HEK293 (cell line): ENCODE measurements around the gene PGGT1B.

ENCODE experiments used
- EGR2 ChIP-seq: fragments of 450-650 bp; formaldehyde crosslinking; IDR thresholded peaks from 2 replicates; pipeline ENCODE4 v1.5.1; 2016; ENCODE audit warnings: low read depth, missing biosample characterization, missing genetic modification characterization
- GLIS1 ChIP-seq: fragments of 450-650 bp; formaldehyde crosslinking; IDR thresholded peaks from 2 replicates; pipeline ENCODE4 v1.5.1; 2016; ENCODE audit warnings: missing biosample characterization, missing genetic modification characterization
- KLF1 ChIP-seq: fragments of 450-650 bp; formaldehyde crosslinking; IDR thresholded peaks from 2 replicates; pipeline ENCODE4 v1.5.1; 2016; ENCODE audit warnings: missing biosample characterization, missing genetic modification characterization
- KLF8 ChIP-seq: fragments of 450-650 bp; formaldehyde crosslinking; IDR thresholded peaks from 2 replicates; pipeline ENCODE4 v1.5.1; 2016; ENCODE audit warnings: missing biosample characterization, missing genetic modification characterization
- SP3 ChIP-seq: fragments of 450-650 bp; formaldehyde crosslinking; IDR thresholded peaks from 2 replicates; pipeline ENCODE4 v1.5.1; 2016; ENCODE audit warnings: missing biosample characterization, missing genetic modification characterization
- SP7 ChIP-seq: fragments of 450-650 bp; formaldehyde crosslinking; IDR thresholded peaks from 2 replicates; pipeline ENCODE4 v1.5.1; 2016; ENCODE audit warnings: missing biosample characterization, missing genetic modification characterization
- TCF7L2 ChIP-seq: IDR thresholded peaks from 2 replicates; pipeline ENCODE4 v1.6.1; 2011; ENCODE audit warnings: low read depth, mild to moderate bottlenecking, inconsistent platforms, low read length, moderate library complexity, borderline replicate concordance
- ZBTB10 ChIP-seq: fragments of 450-650 bp; formaldehyde crosslinking; IDR thresholded peaks from 2 replicates; pipeline ENCODE4 v1.5.1; 2016; ENCODE audit warnings: missing biosample characterization, missing genetic modification characterization
- ZBTB11 ChIP-seq: fragments of 450-650 bp; formaldehyde crosslinking; conservative IDR thresholded peaks from 2 replicates; pipeline ENCODE4 v1.5.1; 2016; ENCODE audit warnings: low read depth, missing biosample characterization, missing genetic modification characterization
- ZBTB7A ChIP-seq: fragments of 450-650 bp; formaldehyde crosslinking; IDR thresholded peaks from 2 replicates; pipeline ENCODE4 v1.5.1; 2016; ENCODE audit warnings: low read depth, missing biosample characterization, missing genetic modification characterization
- ZBTB8A ChIP-seq: fragments of 450-650 bp; formaldehyde crosslinking; IDR thresholded peaks from 2 replicates; pipeline ENCODE4 v1.5.1; 2016; ENCODE audit warnings: missing biosample characterization, missing genetic modification characterization
- ZFP3 ChIP-seq: fragments of 450-650 bp; formaldehyde crosslinking; IDR thresholded peaks from 2 replicates; pipeline ENCODE4 v1.5.1; 2016; ENCODE audit warnings: low read depth, missing biosample characterization, missing genetic modification characterization
- ZNF146 ChIP-seq: fragments of 450-650 bp; formaldehyde crosslinking; IDR thresholded peaks from 2 replicates; pipeline ENCODE4 v1.5.1; 2016; ENCODE audit warnings: missing biosample characterization, missing genetic modification characterization
- ZNF184 ChIP-seq: fragments of 450-650 bp; IDR thresholded peaks from 2 replicates; pipeline ENCODE4 v1.5.1; 2018; ENCODE audit warnings: missing biosample characterization, mild to moderate bottlenecking, missing genetic modification characterization
- ZNF2 ChIP-seq: fragments of 450-650 bp; formaldehyde crosslinking; IDR thresholded peaks from 2 replicates; pipeline ENCODE4 v1.5.1; 2016; ENCODE audit warnings: missing biosample characterization, missing genetic modification characterization
- ZNF398 ChIP-seq: fragments of 450-650 bp; formaldehyde crosslinking; IDR thresholded peaks from 2 replicates; pipeline ENCODE4 v1.5.1; 2017; ENCODE audit warnings: missing biosample characterization, missing genetic modification characterization
- ZNF501 ChIP-seq: fragments of 450-650 bp; formaldehyde crosslinking; IDR thresholded peaks from 2 replicates; pipeline ENCODE4 v1.5.1; 2016; ENCODE audit warnings: missing biosample characterization, missing genetic modification characterization
- ZNF529 ChIP-seq: fragments of 450-650 bp; formaldehyde crosslinking; IDR thresholded peaks from 2 replicates; pipeline ENCODE4 v1.5.1; 2017; ENCODE audit warnings: missing genetic modification characterization, missing biosample characterization; ENCODE audit not compliant: insufficient replicate concordance
- ZNF561 ChIP-seq: fragments of 450-650 bp; IDR thresholded peaks from 2 replicates; pipeline ENCODE4 v1.5.1; 2018; ENCODE audit warnings: missing biosample characterization, missing genetic modification characterization, borderline replicate concordance
- ZNF777 ChIP-seq: fragments of 450-650 bp; formaldehyde crosslinking; IDR thresholded peaks from 2 replicates; pipeline ENCODE4 v1.5.1; 2017; ENCODE audit warnings: missing biosample characterization, missing genetic modification characterization, borderline replicate concordance
- ZNF785 ChIP-seq: fragments of 450-650 bp; formaldehyde crosslinking; IDR thresholded peaks from 2 replicates; pipeline ENCODE4 v1.5.1; 2016; ENCODE audit warnings: missing biosample characterization, missing genetic modification characterization
- ZSCAN23 ChIP-seq: fragments of 450-650 bp; formaldehyde crosslinking; IDR thresholded peaks from 2 replicates; pipeline ENCODE4 v1.5.1; 2016; ENCODE audit warnings: missing biosample characterization, missing genetic modification characterization
- ZXDB ChIP-seq: fragments of 450-650 bp; formaldehyde crosslinking; IDR thresholded peaks from 2 replicates; pipeline ENCODE4 v1.5.1; 2016; ENCODE audit warnings: missing biosample characterization, missing genetic modification characterization
- TF ChIP-seq, protein P1 (sequence below): fragments of 450-650 bp; IDR thresholded peaks from 2 replicates; pipeline ENCODE4 v1.5.1; 2018; ENCODE audit warnings: missing biosample characterization, mild to moderate bottlenecking, missing genetic modification characterization
- TF ChIP-seq, protein P2 (sequence below): fragments of 450-650 bp; formaldehyde crosslinking; IDR thresholded peaks from 2 replicates; pipeline ENCODE4 v1.5.1; 2017; ENCODE audit warnings: missing biosample characterization, missing genetic modification characterization
- TF ChIP-seq, protein P3 (sequence below): sonication (generic); formaldehyde crosslinking; IDR thresholded peaks from 2 replicates; pipeline ENCODE4 v1.8.1; 2022; ENCODE audit warnings: mild to moderate bottlenecking, moderate library complexity, missing genetic modification reagents

PGGT1B gene

DNA sequence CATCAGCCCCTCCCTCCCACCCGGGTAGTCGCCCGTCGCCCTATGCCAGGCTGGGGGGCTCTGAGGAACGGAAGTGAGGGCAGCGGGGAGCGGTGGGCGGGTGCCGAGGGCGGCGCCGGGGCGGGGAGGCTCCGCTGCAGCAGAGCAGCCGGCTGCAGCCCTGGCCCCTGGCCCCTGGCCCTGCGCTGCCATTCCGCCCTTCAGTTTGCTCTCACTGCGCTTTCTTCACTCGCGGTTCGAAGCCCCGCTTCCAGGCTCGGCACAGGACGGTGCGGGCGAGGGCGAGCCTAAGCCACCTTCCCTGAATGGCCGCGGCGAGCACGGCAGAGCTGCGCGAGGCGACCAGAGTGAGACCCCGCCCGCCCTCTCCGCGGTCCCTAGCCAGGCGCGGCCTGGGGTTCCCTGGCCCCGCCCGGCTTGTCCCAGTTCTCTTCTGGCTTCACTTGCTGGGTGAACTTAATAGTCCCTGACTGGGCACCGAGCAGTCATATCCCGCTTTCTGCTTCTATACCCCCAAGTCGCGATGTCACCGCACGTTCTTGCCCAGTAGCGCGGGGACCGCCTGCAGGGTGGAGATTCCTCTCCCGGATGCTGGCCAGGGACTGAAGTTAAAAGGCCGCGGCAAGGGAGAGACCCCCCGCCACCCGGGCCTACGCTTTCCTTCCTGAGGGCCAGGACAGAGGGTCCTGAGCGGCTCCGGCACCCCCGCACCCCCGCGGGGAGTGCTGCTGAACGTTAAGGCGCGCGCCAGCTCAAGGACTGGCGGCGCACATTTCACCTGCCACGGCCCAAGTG is 92.3 kb downstream of the PGGT1B start (continued):
- TF ChIP-seq ZNF398 (tag by site-specific recombination) (peak; percentile 87), ZBTB8A (tag by site-specific recombination) (peak; percentile 93), SP7 (tag by site-specific recombination) (peak; percentile 34; the same call in 1 of the 2 replicates), ZNF184 (tag by site-specific recombination) (no peak), ZNF777 (tag by site-specific recombination) (no peak), KLF1 (peak; percentile 89), ZNF785 (tag by site-specific recombination) (0 out of 2 replicates have a peak, but pooled peaks have one; percentile 41), EGR2 (tag by site-specific recombination) (peak; percentile 79), ZNF529 (no peak), ZBTB7A (tag by site-specific recombination) (0 out of 2 replicates have a peak, but pooled peaks have one; percentile 12), ZSCAN23 (tag by site-specific recombination) (no peak), ZNF501 (tag by site-specific recombination) (peak; percentile 36), ZBTB11 (tag by site-specific recombination) (peak; percentile 14; the same call in 1 of the 2 replicates), ZXDB (tag by site-specific recombination) (peak; percentile 66; the same call in 1 of the 2 replicates), ZBTB10 (tag by site-specific recombination) (0 out of 2 replicates have a peak, but pooled peaks have one; percentile 47), ZFP3 (tag by site-specific recombination) (no peak), KLF8 (tag by site-specific recombination) (peak; percentile 59; the same call in 1 of the 2 replicates), TCF7L2 (no peak), ZNF561 (tag by site-specific recombination) (peak; percentile 74), GLIS1 (tag by site-specific recombination) (peak; percentile 58), SP3 (tag by site-specific recombination) (peak; percentile 71), ZNF146 (tag by site-specific recombination) (no peak), ZNF2 (no peak)
- TF ChIP-seq, protein P1, sequence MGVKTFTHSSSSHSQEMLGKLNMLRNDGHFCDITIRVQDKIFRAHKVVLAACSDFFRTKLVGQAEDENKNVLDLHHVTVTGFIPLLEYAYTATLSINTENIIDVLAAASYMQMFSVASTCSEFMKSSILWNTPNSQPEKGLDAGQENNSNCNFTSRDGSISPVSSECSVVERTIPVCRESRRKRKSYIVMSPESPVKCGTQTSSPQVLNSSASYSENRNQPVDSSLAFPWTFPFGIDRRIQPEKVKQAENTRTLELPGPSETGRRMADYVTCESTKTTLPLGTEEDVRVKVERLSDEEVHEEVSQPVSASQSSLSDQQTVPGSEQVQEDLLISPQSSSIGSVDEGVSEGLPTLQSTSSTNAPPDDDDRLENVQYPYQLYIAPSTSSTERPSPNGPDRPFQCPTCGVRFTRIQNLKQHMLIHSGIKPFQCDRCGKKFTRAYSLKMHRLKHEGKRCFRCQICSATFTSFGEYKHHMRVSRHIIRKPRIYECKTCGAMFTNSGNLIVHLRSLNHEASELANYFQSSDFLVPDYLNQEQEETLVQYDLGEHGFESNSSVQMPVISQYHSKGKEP (tag by site-specific recombination): peak; percentile 55
- TF ChIP-seq, protein P2, sequence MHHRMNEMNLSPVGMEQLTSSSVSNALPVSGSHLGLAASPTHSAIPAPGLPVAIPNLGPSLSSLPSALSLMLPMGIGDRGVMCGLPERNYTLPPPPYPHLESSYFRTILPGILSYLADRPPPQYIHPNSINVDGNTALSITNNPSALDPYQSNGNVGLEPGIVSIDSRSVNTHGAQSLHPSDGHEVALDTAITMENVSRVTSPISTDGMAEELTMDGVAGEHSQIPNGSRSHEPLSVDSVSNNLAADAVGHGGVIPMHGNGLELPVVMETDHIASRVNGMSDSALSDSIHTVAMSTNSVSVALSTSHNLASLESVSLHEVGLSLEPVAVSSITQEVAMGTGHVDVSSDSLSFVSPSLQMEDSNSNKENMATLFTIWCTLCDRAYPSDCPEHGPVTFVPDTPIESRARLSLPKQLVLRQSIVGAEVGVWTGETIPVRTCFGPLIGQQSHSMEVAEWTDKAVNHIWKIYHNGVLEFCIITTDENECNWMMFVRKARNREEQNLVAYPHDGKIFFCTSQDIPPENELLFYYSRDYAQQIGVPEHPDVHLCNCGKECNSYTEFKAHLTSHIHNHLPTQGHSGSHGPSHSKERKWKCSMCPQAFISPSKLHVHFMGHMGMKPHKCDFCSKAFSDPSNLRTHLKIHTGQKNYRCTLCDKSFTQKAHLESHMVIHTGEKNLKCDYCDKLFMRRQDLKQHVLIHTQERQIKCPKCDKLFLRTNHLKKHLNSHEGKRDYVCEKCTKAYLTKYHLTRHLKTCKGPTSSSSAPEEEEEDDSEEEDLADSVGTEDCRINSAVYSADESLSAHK (tag by site-specific recombination): no peak
- TF ChIP-seq, protein P3, sequence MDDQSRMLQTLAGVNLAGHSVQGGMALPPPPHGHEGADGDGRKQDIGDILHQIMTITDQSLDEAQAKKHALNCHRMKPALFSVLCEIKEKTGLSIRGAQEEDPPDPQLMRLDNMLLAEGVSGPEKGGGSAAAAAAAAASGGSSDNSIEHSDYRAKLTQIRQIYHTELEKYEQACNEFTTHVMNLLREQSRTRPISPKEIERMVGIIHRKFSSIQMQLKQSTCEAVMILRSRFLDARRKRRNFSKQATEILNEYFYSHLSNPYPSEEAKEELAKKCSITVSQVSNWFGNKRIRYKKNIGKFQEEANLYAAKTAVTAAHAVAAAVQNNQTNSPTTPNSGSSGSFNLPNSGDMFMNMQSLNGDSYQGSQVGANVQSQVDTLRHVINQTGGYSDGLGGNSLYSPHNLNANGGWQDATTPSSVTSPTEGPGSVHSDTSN: no peak
